ENCODE measurements around the gene INSC.

Gene INSC

DNA sequence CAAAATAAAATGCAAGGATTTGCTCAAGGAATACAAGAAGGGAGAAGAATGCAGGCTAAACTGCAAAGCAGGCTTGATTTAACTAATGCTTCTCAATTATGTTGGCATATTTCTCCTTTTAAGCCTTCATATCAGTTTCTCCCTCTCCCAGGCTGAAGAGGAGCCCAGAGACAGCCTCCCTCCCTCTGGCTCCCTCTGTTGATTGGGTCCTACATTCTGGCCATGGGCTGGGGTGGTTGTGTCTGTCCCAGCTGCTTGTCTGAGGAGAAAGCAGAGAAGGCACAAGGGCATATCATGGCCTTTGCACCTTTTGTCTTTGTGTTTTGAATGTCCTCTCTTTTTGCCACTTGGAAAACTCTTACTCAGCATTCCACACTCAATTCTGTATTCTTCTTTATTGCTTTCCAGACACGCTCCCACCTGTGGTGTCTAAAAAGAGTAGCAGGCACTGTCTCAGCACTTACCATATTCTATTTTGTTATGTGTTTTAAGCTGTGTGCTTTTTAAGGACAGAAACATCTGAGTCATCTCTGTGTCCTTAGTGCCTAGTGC lies 77.4 kb downstream of the INSC start:
- no peak overlapping the region for H3K4me2 ChIP-seq (ENCODE audit: low read length)

DNA sequence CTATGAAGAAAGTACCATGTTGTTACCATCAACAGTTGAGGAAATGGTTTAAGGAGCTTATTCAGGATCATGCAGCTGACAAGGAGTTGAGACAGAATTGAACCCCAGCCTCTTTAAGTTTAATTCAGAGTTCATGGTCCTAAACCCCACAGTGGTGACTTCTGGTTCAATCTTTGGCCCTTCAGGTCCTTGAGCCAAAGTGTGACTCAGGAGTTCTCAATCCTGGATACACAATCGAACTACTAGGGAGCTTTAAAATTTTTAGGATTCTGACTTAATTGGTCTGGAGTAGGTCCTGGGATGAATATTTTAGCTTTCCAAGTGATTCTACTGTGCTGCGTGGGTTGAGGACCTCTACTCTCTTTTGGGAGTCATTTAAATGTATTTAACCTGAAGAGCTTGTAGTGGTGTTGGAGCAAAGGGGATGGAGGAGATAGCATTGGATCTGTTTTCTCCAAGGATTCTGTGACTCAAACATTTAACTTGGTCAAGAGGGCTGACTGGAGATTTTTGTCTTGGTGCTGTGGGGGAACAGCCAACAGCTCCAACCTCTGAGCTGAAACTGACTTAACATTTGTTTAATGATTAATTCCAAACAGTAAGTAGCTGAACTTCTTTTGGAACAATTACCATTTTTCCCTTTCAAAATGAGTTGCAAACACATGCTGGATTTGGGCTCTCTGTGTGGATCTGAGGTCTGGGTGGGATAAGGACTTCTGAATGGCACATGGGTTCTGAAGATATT lies 80.1 kb downstream of the INSC start:
- Histone ChIP-seq H3K4me3 (ENCODE audit: low read depth, low read length, poor library complexity, severe bottlenecking) (no peak overlapping the region), H4K20me1 (ENCODE audit: insufficient read depth, low read length) (no peaks in the 10 kb centered on the region), H3K4me1 (ENCODE audit: insufficient read depth, low read length, severe bottlenecking) (no peaks in the 10 kb centered on the region), H2AFZ (ENCODE audit: low read length) (no peak overlapping the region), H3K79me2 (ENCODE audit: insufficient read depth, low read length) (no peaks in the 10 kb centered on the region), H3K9ac (ENCODE audit: low read length) (no peak overlapping the region), H3K27ac (ENCODE audit: low read depth, low read length, poor library complexity, severe bottlenecking) (no peak overlapping the region), H3K36me3 (ENCODE audit: insufficient read depth, low read length) (no peaks in the 10 kb centered on the region), H3K9me3 (ENCODE audit: low read length) (no peaks in the 10 kb centered on the region), H3K9me2 (ENCODE audit: low read depth, low read length) (no peaks in the 10 kb centered on the region), H3K4me2 (ENCODE audit: low read length) (no peak overlapping the region), H3K27me3 (ENCODE audit: insufficient read depth, low read length) (no peaks in the 10 kb centered on the region), H3F3A (ENCODE audit: insufficient read depth, low read length) (no peaks in the 10 kb centered on the region)
- TF ChIP-seq, protein P1, sequence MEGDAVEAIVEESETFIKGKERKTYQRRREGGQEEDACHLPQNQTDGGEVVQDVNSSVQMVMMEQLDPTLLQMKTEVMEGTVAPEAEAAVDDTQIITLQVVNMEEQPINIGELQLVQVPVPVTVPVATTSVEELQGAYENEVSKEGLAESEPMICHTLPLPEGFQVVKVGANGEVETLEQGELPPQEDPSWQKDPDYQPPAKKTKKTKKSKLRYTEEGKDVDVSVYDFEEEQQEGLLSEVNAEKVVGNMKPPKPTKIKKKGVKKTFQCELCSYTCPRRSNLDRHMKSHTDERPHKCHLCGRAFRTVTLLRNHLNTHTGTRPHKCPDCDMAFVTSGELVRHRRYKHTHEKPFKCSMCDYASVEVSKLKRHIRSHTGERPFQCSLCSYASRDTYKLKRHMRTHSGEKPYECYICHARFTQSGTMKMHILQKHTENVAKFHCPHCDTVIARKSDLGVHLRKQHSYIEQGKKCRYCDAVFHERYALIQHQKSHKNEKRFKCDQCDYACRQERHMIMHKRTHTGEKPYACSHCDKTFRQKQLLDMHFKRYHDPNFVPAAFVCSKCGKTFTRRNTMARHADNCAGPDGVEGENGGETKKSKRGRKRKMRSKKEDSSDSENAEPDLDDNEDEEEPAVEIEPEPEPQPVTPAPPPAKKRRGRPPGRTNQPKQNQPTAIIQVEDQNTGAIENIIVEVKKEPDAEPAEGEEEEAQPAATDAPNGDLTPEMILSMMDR (IDR thresholded peaks at IDR 0.05; ENCODE audit: low read length), result no peak
- no peak for TF ChIP-seq EZH2 (IDR thresholded peaks at IDR 0.05; ENCODE audit: borderline replicate concordance, low read length)

More for the DNA sequence above, 77.4 kb downstream of the INSC start:
- Histone ChIP-seq H3K27ac (ENCODE audit: low read depth, low read length, poor library complexity, severe bottlenecking) (no peak overlapping the region), H3K79me2 (ENCODE audit: insufficient read depth, low read length) (no peaks in the 10 kb centered on the region), H3F3A (ENCODE audit: insufficient read depth, low read length) (no peaks in the 10 kb centered on the region), H3K4me1 (ENCODE audit: insufficient read depth, low read length, severe bottlenecking) (no peaks in the 10 kb centered on the region), H3K9me2 (ENCODE audit: low read depth, low read length) (no peaks in the 10 kb centered on the region), H3K9me3 (ENCODE audit: low read length) (no peaks in the 10 kb centered on the region), H3K27me3 (ENCODE audit: insufficient read depth, low read length) (no peaks in the 10 kb centered on the region), H3K9ac (ENCODE audit: low read length) (no peak overlapping the region), H3K36me3 (ENCODE audit: insufficient read depth, low read length) (no peaks in the 10 kb centered on the region), H4K20me1 (ENCODE audit: insufficient read depth, low read length) (no peaks in the 10 kb centered on the region), H2AFZ (ENCODE audit: low read length) (no peak overlapping the region), H3K4me3 (ENCODE audit: low read depth, low read length, poor library complexity, severe bottlenecking) (no peak overlapping the region)
- TF ChIP-seq, protein P1 (IDR thresholded peaks at IDR 0.05; ENCODE audit: low read length), result no peak
- TF ChIP-seq EZH2 (IDR thresholded peaks at IDR 0.05; ENCODE audit: borderline replicate concordance, low read length), result no peak

DNA sequence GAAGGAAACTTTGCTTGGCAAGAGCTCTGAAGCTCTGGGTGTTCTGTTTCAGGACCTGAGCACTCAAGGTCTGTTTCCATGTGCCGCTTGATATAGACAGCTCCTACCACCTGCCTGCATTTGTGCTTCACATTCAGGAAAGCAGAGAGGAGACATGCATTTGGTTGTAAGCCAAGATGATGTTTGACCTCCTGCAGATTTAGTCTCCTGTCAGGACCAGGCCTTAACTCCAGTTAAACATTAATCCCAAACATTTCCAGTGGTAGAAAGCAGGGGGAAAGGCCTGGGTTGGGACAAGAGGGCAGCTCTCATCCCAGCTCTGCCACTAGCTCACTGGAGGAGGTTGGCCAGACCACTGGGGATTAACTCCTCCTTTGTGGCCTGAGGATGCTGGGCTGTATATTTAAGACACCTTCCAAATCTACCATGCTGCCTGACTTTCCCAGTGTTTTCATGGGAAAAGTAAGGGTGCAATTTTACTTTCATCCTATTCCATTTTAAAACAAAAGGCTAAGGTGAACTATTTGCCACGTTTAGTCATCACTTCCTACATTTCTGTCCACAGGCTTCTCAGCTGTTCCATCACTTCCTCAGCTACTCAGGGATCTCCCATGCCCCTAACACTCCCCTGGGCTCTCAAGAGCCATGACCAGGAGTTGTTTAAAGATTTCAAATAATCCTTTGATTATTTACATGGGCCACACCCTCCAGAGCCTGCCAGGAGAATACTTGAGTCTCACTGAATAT lies 80.9 kb downstream of the INSC start:
- Histone ChIP-seq H3F3A (ENCODE audit: insufficient read depth, low read length) (no peaks in the 10 kb centered on the region), H3K79me2 (ENCODE audit: insufficient read depth, low read length) (no peaks in the 10 kb centered on the region), H3K4me1 (ENCODE audit: insufficient read depth, low read length, severe bottlenecking) (no peaks in the 10 kb centered on the region), H3K9me3 (ENCODE audit: low read length) (no peaks in the 10 kb centered on the region), H3K27ac (ENCODE audit: low read depth, low read length, poor library complexity, severe bottlenecking) (no peak overlapping the region), H3K4me3 (ENCODE audit: low read depth, low read length, poor library complexity, severe bottlenecking) (no peak overlapping the region), H3K27me3 (ENCODE audit: insufficient read depth, low read length) (no peaks in the 10 kb centered on the region), H3K36me3 (ENCODE audit: insufficient read depth, low read length) (no peaks in the 10 kb centered on the region), H2AFZ (ENCODE audit: low read length) (no peak overlapping the region), H3K9ac (ENCODE audit: low read length) (no peak overlapping the region), H3K9me2 (ENCODE audit: low read depth, low read length) (no peaks in the 10 kb centered on the region), H4K20me1 (ENCODE audit: insufficient read depth, low read length) (no peaks in the 10 kb centered on the region), H3K4me2 (ENCODE audit: low read length) (no peak overlapping the region)
- no peak for TF ChIP-seq EZH2 (IDR thresholded peaks at IDR 0.05; ENCODE audit: borderline replicate concordance, low read length)
- TF ChIP-seq, protein P1 (IDR thresholded peaks at IDR 0.05; ENCODE audit: low read length), result no peak

Measured in OCI-LY1 (cell line).